DND-41 (cell line): ENCODE measurements around the gene REV3L.

ENCODE experiments used
- ATAC-seq: fragments of 200-7000 bp; cut with Tn5 transposase; 3 replicates; pipeline ENCODE4 v1.9.1; 2021; ENCODE audit warnings: low read depth; ENCODE audit not compliant: insufficient read depth
- DNase-seq: peaks from one replicate; pipeline ENCODE4 v3.0.0-alpha.2; 2020
- H2AFZ ChIP-seq: 2 replicates; pipeline ENCODE4 v1.6.0; 2012; ENCODE audit warnings: low read depth, low read length
- H3K27ac ChIP-seq: 2 replicates; pipeline ENCODE4 v1.5.1; 2012; ENCODE audit warnings: low read length, inconsistent platforms
- H3K27me3 ChIP-seq: fragments of 200-600 bp; sonication (generic); 2 replicates; pipeline ENCODE4 v1.6.0; 2012; ENCODE audit warnings: low read length, mild to moderate bottlenecking, inconsistent platforms; ENCODE audit not compliant: insufficient read depth, poor library complexity
- H3K36me3 ChIP-seq: 2 replicates; pipeline ENCODE4 v1.5.1; 2012; ENCODE audit warnings: low read length, inconsistent platforms; ENCODE audit not compliant: insufficient read depth
- H3K4me1 ChIP-seq: 2 replicates; pipeline ENCODE4 v1.5.1; 2012; ENCODE audit warnings: mild to moderate bottlenecking, low read length; ENCODE audit not compliant: insufficient read depth
- H3K4me2 ChIP-seq: 2 replicates; pipeline ENCODE4 v1.6.0; 2012; ENCODE audit warnings: mild to moderate bottlenecking, moderate library complexity, low read length, inconsistent platforms; ENCODE audit not compliant: insufficient read depth
- H3K4me3 ChIP-seq, 2 experiments: fragments of 200-600 bp in 1 of 2; shearing (Covaris generic) in 1 of 2; 2 replicates each; pipeline ENCODE4 v1.5.1; 2012 to 2016; ENCODE audit warnings: inconsistent platforms in 2 of 2, low read length in 2 of 2, mild to moderate bottlenecking in 2 of 2, low read depth in 1 of 2, moderate library complexity in 1 of 2
- H3K79me2 ChIP-seq: 2 replicates; pipeline ENCODE4 v1.6.0; 2012; ENCODE audit warnings: low read length, inconsistent platforms; ENCODE audit not compliant: insufficient read depth
- H3K9ac ChIP-seq: 2 replicates; pipeline ENCODE4 v1.6.0; 2012; ENCODE audit warnings: low read depth, mild to moderate bottlenecking, inconsistent platforms, low read length, moderate library complexity
- H3K9me3 ChIP-seq: 2 replicates; pipeline ENCODE4 v1.5.1; 2012; ENCODE audit warnings: low read length, moderate library complexity, mild to moderate bottlenecking, inconsistent platforms; ENCODE audit not compliant: insufficient read depth, severe bottlenecking
- H4K20me1 ChIP-seq: 2 replicates; pipeline ENCODE4 v1.6.0; 2012; ENCODE audit warnings: low read length; ENCODE audit not compliant: insufficient read depth
- EZH2 ChIP-seq: IDR thresholded peaks from 3 replicates; pipeline ENCODE4 v1.6.1; 2012; ENCODE audit warnings: borderline replicate concordance, low read depth, mild to moderate bottlenecking, moderate library complexity, low read length, inconsistent platforms; ENCODE audit not compliant: severe bottlenecking
- TF ChIP-seq, protein P1 (sequence below): IDR thresholded peaks from 2 replicates; pipeline ENCODE4 v1.5.1; 2012; ENCODE audit warnings: borderline replicate concordance, low read length, moderate library complexity, mild to moderate bottlenecking; ENCODE audit not compliant: poor library complexity, severe bottlenecking; ENCODE audit errors: extremely low read depth

The REV3L gene

DNA sequence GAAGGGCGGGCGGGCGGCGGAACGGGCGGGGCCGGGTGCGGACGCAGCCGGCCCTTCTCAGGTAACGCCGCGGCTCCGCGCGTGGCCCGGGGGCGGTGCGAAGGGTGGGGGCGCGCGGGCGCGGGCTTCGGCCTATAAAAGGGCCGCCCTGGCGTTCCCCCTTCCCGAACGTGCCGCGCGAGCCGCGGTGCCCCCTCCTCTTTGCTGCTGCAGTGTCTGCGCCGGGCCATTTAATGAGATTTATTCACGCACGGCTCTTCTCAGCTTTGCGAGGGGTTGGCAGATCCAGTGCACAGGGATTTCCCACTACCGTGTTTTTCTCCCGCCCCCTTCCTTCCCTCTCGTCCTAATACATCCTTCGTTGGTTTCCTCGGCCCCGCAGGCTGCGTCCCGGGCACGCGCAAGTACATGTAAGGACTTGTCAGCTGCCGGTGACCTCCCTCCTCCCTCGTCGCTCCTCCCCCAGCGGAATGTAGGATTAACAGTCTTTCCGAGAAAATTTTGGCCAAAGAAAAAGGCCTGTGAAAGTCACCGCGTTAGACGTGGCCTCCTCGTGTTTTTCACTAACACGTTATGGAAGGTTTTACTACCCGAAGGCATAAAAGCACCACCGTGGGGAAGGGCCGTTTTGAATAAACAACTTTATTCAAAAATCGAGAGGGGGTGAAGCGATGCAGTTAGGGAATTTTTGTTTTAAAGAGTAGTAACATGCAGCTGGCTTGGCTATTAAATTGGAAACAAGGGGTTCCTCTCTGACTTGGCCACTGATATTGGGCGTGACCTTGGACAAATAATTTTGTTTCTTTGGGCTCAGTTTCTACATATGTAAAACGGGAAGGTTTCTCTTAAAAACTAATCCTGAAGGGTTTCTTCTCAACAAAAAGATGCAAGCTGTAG, 966 bp upstream of the REV3L start:
- peak overlapping the region; percentile 98 for H3K27ac ChIP-seq
- H3K79me2 ChIP-seq = peaks cover 98% of the 10 kb centered on the region
- H3K9me3 ChIP-seq = no peaks in the 10 kb centered on the region
- peaks cover 20% of the 10 kb centered on the region for H3K36me3 ChIP-seq
- H3K27me3 ChIP-seq = no peaks in the 10 kb centered on the region
- H2AFZ ChIP-seq = peak overlapping the region; percentile 90
- DNase-seq = peak; percentile 88
- H3K9ac ChIP-seq = peak overlapping the region; percentile 88
- TF ChIP-seq EZH2 = no peak
- TF ChIP-seq, protein P1, sequence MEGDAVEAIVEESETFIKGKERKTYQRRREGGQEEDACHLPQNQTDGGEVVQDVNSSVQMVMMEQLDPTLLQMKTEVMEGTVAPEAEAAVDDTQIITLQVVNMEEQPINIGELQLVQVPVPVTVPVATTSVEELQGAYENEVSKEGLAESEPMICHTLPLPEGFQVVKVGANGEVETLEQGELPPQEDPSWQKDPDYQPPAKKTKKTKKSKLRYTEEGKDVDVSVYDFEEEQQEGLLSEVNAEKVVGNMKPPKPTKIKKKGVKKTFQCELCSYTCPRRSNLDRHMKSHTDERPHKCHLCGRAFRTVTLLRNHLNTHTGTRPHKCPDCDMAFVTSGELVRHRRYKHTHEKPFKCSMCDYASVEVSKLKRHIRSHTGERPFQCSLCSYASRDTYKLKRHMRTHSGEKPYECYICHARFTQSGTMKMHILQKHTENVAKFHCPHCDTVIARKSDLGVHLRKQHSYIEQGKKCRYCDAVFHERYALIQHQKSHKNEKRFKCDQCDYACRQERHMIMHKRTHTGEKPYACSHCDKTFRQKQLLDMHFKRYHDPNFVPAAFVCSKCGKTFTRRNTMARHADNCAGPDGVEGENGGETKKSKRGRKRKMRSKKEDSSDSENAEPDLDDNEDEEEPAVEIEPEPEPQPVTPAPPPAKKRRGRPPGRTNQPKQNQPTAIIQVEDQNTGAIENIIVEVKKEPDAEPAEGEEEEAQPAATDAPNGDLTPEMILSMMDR = no peak
- peaks cover 72% of the 10 kb centered on the region for H3K4me1 ChIP-seq
- H4K20me1 ChIP-seq = peaks cover 16% of the 10 kb centered on the region; the same call in 1 of the 2 replicates
- peak; percentile 58 for ATAC-seq
- peak overlapping the region; percentile 81 to 89 for H3K4me3 ChIP-seq
- H3K4me2 ChIP-seq = peak overlapping the region; percentile 71

DNA sequence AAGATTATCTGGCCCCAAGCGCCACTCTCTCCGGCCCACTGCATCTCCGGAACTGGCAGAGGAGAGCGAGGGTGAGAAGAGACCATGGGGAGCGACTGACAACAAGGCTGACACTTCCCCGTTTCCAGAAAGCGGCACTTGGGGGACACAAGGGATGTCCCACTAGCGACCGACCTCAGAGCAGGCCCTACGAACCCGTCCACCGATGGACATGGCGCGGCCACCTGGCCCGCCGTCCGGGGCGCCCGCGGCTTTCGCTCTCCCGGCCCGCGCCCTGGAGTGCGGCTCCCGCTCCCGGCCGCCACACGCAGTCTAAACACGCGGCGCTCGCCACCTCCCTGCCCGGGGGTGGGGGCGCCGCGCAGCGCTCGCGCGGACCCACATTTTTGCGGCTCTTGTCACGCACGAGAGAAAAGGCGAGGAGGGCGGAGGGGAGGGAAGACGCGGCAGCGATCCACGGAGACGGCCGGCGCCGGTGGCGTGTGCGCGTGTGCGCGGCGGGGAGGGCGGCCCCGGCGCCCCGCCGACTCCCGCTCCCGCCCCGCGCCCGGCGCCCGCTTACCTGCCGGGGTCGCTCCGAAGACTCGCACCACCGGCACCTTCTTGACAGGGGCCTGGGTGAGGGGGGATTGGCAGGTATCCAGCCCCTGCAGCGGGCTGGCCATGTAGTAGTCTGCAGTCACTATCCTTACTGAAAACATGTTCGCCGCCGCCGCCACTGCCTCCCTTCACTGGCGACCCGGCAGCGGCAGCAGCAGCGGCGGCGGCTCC, 645 bp downstream of the REV3L start:
- Histone ChIP-seq H3K4me3 (peak overlapping the region; percentile 81 to 89), H3K79me2 (peaks cover 98% of the 10 kb centered on the region), H2AFZ (peak overlapping the region; percentile 90), H3K27me3 (no peaks in the 10 kb centered on the region), H4K20me1 (peaks cover 18% of the 10 kb centered on the region; the same call in 1 of the 2 replicates), H3K9ac (peak overlapping the region; percentile 88), H3K36me3 (peaks cover 10% of the 10 kb centered on the region), H3K27ac (peak overlapping the region; percentile 98), H3K4me2 (peak overlapping the region; percentile 71), H3K4me1 (peaks cover 76% of the 10 kb centered on the region), H3K9me3 (no peaks in the 10 kb centered on the region)
- DNase-seq = peak; percentile 49
- peak; percentile 6; the same call in 2 of the 3 replicates for ATAC-seq
- no peak for TF ChIP-seq EZH2
- TF ChIP-seq, protein P1 = peak; percentile 17

DNA sequence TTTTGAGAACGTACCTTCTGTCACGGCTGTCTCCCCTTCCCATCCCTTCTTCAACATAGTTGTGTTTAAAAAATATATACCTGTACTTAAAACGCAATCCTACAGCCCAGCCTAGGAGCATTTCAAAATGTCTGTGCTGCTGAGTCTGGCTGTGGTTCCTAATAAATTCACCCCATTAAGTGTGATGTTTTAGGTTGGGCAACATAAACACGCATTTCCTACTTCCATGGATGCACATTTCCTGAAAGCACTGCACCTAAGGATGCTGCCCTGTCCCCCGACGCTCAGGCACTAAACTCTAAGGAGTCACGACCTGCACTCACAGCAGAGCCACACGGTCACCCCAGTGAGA, 1.2 kb downstream of the REV3L start:
- peak overlapping the region; percentile 81 to 89 for H3K4me3 ChIP-seq
- DNase-seq = no peak
- H3K27me3 ChIP-seq = no peaks in the 10 kb centered on the region
- H3K9ac ChIP-seq = peak overlapping the region; percentile 88
- no peaks in the 10 kb centered on the region for H3K9me3 ChIP-seq
- H3K36me3 ChIP-seq = peaks cover 8% of the 10 kb centered on the region
- H3K4me2 ChIP-seq = peak overlapping the region; percentile 71
- peaks cover 75% of the 10 kb centered on the region for H3K4me1 ChIP-seq
- no peak for ATAC-seq
- H2AFZ ChIP-seq = peak overlapping the region; percentile 90
- H3K79me2 ChIP-seq = peaks cover 98% of the 10 kb centered on the region
- TF ChIP-seq, protein P1 = no peak
- TF ChIP-seq EZH2 = no peak
- H4K20me1 ChIP-seq = peaks cover 21% of the 10 kb centered on the region; the same call in 1 of the 2 replicates
- H3K27ac ChIP-seq = peak overlapping the region; percentile 98
